ENCODE measurements around the gene TOP3B.

TOP3B gene

GRCh38 chr22:21998595-21999247 is 16.1 kb upstream of the TOP3B start:
- TF ChIP-seq FOXM1 (IDR thresholded peaks at IDR 0.05; ENCODE audit: borderline replicate concordance, low read depth), result no peak
- TF ChIP-seq YY1 (IDR thresholded peaks at IDR 0.05; ENCODE audit: low read depth), result no peak
- TF ChIP-seq NFIC (IDR thresholded peaks at IDR 0.05), result no peak
- no peak for TF ChIP-seq TCF12 (IDR thresholded peaks at IDR 0.05; ENCODE audit: low read depth)
- no peak for TF ChIP-seq RAD21 (IDR thresholded peaks at IDR 0.05; ENCODE audit: low read depth)
- TF ChIP-seq TAF1 (IDR thresholded peaks at IDR 0.05; ENCODE audit: low read depth), result no peak
- TF ChIP-seq EP300 (IDR thresholded peaks at IDR 0.05; ENCODE audit: borderline replicate concordance), result no peak
- no peak for TF ChIP-seq CEBPB (IDR thresholded peaks at IDR 0.05)

DNA sequence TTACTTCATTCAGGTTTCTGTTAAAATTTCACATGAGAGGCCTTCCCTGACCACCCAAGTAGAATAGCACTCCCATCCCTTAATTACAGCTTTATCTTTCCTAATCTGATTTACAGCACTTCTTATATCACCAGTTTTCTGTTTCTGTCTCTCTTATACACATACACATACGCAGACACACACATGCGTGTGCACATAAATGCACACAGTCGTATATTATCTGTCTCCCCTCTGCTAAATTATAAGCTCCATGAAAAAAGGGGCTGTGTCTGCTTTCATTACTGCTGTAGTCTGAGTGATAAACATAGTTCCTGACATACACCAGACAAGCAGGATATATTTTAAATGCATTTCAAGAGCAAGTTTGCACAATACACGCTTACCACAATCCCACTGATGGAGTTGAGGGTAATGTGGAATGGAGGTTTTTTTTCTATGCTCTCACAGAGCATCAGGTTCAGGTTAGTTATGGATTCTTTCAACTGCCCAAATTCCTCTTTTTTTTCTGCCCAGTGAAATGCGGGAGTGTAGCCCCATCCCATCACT is 13.7 kb upstream of the TOP3B start:
- TF ChIP-seq ZBTB7A (IDR thresholded peaks at IDR 0.05; ENCODE audit: low read depth) (no peak), CEBPB (IDR thresholded peaks at IDR 0.05) (no peak), TCF12 (IDR thresholded peaks at IDR 0.05; ENCODE audit: low read depth) (no peak), EGR1 (IDR thresholded peaks at IDR 0.05) (no peak), TAF1 (IDR thresholded peaks at IDR 0.05; ENCODE audit: low read depth) (no peak), RAD21 (IDR thresholded peaks at IDR 0.05; ENCODE audit: low read depth) (no peak), EP300 (IDR thresholded peaks at IDR 0.05; ENCODE audit: borderline replicate concordance) (no peak), YY1 (IDR thresholded peaks at IDR 0.05; ENCODE audit: low read depth) (no peak)
- TF ChIP-seq, protein P1, sequence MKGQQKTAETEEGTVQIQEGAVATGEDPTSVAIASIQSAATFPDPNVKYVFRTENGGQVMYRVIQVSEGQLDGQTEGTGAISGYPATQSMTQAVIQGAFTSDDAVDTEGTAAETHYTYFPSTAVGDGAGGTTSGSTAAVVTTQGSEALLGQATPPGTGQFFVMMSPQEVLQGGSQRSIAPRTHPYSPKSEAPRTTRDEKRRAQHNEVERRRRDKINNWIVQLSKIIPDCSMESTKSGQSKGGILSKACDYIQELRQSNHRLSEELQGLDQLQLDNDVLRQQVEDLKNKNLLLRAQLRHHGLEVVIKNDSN (IDR thresholded peaks at IDR 0.05), result no peak
- TF ChIP-seq, protein P2, sequence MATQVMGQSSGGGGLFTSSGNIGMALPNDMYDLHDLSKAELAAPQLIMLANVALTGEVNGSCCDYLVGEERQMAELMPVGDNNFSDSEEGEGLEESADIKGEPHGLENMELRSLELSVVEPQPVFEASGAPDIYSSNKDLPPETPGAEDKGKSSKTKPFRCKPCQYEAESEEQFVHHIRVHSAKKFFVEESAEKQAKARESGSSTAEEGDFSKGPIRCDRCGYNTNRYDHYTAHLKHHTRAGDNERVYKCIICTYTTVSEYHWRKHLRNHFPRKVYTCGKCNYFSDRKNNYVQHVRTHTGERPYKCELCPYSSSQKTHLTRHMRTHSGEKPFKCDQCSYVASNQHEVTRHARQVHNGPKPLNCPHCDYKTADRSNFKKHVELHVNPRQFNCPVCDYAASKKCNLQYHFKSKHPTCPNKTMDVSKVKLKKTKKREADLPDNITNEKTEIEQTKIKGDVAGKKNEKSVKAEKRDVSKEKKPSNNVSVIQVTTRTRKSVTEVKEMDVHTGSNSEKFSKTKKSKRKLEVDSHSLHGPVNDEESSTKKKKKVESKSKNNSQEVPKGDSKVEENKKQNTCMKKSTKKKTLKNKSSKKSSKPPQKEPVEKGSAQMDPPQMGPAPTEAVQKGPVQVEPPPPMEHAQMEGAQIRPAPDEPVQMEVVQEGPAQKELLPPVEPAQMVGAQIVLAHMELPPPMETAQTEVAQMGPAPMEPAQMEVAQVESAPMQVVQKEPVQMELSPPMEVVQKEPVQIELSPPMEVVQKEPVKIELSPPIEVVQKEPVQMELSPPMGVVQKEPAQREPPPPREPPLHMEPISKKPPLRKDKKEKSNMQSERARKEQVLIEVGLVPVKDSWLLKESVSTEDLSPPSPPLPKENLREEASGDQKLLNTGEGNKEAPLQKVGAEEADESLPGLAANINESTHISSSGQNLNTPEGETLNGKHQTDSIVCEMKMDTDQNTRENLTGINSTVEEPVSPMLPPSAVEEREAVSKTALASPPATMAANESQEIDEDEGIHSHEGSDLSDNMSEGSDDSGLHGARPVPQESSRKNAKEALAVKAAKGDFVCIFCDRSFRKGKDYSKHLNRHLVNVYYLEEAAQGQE (IDR thresholded peaks at IDR 0.05; ENCODE audit: low read depth), result no peak

DNA sequence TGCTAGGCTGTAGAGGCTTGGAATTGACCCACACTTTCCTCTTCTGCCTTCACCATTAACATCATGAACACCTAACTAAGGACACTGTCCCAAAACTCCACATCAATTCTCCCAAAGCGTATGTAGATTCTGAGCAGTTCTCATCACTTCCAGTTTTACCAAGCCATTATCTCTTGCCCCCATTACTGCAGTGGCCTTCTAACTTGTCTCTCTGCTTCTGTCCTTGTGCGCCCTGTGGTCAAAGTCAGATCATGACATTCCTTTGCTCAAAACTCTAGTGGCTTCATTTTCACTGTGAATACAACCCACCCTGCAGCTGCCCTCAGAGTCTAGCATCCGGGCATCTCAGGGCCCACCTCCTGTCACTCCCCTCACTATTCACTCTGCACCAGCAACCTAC is 13.1 kb upstream of the TOP3B start:
- TF ChIP-seq NFIC (IDR thresholded peaks at IDR 0.05) (no peak), FOXM1 (IDR thresholded peaks at IDR 0.05; ENCODE audit: borderline replicate concordance, low read depth) (no peak), RAD21 (IDR thresholded peaks at IDR 0.05; ENCODE audit: low read depth) (no peak), TAF1 (IDR thresholded peaks at IDR 0.05; ENCODE audit: low read depth) (no peak), TEAD4 (IDR thresholded peaks at IDR 0.05) (no peak), CEBPB (IDR thresholded peaks at IDR 0.05) (no peak), CREB1 (IDR thresholded peaks at IDR 0.05; ENCODE audit: low read depth) (no peak), TCF12 (IDR thresholded peaks at IDR 0.05; ENCODE audit: low read depth) (no peak), YY1 (IDR thresholded peaks at IDR 0.05; ENCODE audit: low read depth) (no peak), EGR1 (IDR thresholded peaks at IDR 0.05) (no peak), ZBTB7A (IDR thresholded peaks at IDR 0.05; ENCODE audit: low read depth) (no peak), EP300 (IDR thresholded peaks at IDR 0.05; ENCODE audit: borderline replicate concordance) (no peak)
- TF ChIP-seq, protein P1 (IDR thresholded peaks at IDR 0.05), result no peak
- TF ChIP-seq, protein P3, sequence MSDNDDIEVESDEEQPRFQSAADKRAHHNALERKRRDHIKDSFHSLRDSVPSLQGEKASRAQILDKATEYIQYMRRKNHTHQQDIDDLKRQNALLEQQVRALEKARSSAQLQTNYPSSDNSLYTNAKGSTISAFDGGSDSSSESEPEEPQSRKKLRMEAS (IDR thresholded peaks at IDR 0.05), result no peak
- TF ChIP-seq, protein P2 (IDR thresholded peaks at IDR 0.05; ENCODE audit: low read depth), result no peak

GRCh38 chr22:21994881-21995444 is 12.4 kb upstream of the TOP3B start:
- TF ChIP-seq CREB1 (IDR thresholded peaks at IDR 0.05; ENCODE audit: low read depth), result no peak
- TF ChIP-seq, protein P2 (IDR thresholded peaks at IDR 0.05; ENCODE audit: low read depth), result no peak

All from Ishikawa (cell line).